ENCODE data around the gene FOXP1.

The FOXP1 gene

DNA sequence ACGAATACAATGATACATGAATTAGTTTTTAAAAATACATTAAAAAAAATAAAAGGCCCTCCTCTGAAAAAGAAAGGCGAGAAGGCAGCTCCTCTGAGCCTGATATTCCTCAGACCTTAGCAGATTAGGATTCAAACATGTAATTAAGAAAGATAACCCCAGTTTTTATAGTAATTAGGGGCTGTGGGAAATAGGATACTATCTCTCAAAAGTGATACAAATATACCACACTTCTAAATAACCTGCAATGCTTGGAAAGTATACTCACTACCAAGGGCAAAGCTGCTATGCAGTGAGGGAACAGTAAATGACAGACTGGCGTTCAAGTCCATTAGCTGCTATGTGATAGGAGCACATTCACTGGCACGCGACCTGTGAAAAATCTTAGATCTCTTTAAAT lies 445.1 kb downstream of the FOXP1 start (continued):
- TF ChIP-seq, protein P1, sequence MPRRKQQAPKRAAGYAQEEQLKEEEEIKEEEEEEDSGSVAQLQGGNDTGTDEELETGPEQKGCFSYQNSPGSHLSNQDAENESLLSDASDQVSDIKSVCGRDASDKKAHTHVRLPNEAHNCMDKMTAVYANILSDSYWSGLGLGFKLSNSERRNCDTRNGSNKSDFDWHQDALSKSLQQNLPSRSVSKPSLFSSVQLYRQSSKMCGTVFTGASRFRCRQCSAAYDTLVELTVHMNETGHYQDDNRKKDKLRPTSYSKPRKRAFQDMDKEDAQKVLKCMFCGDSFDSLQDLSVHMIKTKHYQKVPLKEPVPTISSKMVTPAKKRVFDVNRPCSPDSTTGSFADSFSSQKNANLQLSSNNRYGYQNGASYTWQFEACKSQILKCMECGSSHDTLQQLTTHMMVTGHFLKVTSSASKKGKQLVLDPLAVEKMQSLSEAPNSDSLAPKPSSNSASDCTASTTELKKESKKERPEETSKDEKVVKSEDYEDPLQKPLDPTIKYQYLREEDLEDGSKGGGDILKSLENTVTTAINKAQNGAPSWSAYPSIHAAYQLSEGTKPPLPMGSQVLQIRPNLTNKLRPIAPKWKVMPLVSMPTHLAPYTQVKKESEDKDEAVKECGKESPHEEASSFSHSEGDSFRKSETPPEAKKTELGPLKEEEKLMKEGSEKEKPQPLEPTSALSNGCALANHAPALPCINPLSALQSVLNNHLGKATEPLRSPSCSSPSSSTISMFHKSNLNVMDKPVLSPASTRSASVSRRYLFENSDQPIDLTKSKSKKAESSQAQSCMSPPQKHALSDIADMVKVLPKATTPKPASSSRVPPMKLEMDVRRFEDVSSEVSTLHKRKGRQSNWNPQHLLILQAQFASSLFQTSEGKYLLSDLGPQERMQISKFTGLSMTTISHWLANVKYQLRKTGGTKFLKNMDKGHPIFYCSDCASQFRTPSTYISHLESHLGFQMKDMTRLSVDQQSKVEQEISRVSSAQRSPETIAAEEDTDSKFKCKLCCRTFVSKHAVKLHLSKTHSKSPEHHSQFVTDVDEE (CRISPR knock-in tag; IDR thresholded peaks at IDR 0.05) = no peak
- TF ChIP-seq ZNF8 (CRISPR knock-in tag; IDR thresholded peaks at IDR 0.05) (no peak), ARNTL (CRISPR knock-in tag; IDR thresholded peaks at IDR 0.05; ENCODE audit: borderline replicate concordance, low read depth) (no peak), ZNF70 (CRISPR knock-in tag; IDR thresholded peaks at IDR 0.05) (no peak), ZC3H10 (CRISPR knock-in tag; IDR thresholded peaks at IDR 0.05) (no peak), BACH2 (CRISPR knock-in tag; IDR thresholded peaks at IDR 0.05; ENCODE audit: borderline replicate concordance) (no peak), ISL1 (CRISPR knock-in tag; IDR thresholded peaks at IDR 0.05) (no peak)
- TF ChIP-seq, protein P2, sequence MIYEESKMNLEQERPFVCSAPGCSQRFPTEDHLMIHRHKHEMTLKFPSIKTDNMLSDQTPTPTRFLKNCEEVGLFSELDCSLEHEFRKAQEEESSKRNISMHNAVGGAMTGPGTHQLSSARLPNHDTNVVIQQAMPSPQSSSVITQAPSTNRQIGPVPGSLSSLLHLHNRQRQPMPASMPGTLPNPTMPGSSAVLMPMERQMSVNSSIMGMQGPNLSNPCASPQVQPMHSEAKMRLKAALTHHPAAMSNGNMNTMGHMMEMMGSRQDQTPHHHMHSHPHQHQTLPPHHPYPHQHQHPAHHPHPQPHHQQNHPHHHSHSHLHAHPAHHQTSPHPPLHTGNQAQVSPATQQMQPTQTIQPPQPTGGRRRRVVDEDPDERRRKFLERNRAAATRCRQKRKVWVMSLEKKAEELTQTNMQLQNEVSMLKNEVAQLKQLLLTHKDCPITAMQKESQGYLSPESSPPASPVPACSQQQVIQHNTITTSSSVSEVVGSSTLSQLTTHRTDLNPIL (CRISPR knock-in tag; IDR thresholded peaks at IDR 0.05; ENCODE audit: low read depth) = no peak

DNA sequence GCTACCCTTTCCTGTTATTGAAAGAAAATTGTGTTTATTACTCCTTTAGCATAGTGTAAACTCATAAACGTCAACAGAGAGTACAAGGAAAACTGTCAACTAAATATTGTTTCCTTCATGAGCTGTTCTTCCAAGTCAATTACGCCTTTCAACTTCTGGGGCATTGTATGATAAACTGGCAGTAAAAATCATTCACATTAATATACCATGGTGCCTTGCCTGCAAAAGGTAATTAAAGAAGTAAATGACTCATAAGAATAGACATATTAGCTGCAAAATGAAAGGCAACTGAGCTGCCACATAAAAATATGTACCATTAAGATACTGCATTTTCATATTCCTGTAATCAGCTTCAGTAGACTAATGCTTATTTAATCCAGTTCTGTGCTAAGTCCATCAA lies 447.3 kb downstream of the FOXP1 start:
- TF ChIP-seq ZC3H10 (CRISPR knock-in tag; IDR thresholded peaks at IDR 0.05) (no peak), OSR1 (CRISPR knock-in tag; IDR thresholded peaks at IDR 0.05) (no peak), PPARA (CRISPR knock-in tag; IDR thresholded peaks at IDR 0.05; ENCODE audit: borderline replicate concordance) (no peak), ESRRG (CRISPR knock-in tag; IDR thresholded peaks at IDR 0.05) (no peak), ZNF8 (CRISPR knock-in tag; IDR thresholded peaks at IDR 0.05) (no peak), ARNTL (CRISPR knock-in tag; IDR thresholded peaks at IDR 0.05; ENCODE audit: borderline replicate concordance, low read depth) (no peak), ZNF70 (CRISPR knock-in tag; IDR thresholded peaks at IDR 0.05) (no peak), BACH2 (CRISPR knock-in tag; IDR thresholded peaks at IDR 0.05; ENCODE audit: borderline replicate concordance) (no peak), GLIS3 (CRISPR knock-in tag; IDR thresholded peaks at IDR 0.05) (no peak), ISL1 (CRISPR knock-in tag; IDR thresholded peaks at IDR 0.05) (no peak), TCF4 (CRISPR knock-in tag; IDR thresholded peaks at IDR 0.05; ENCODE audit: borderline replicate concordance) (no peak), RARB (CRISPR knock-in tag; IDR thresholded peaks at IDR 0.05) (no peak), ZNF565 (CRISPR knock-in tag; conservative IDR thresholded peaks at IDR 0.05; ENCODE audit: low read depth) (no peak), ZFP3 (CRISPR knock-in tag; IDR thresholded peaks at IDR 0.05) (no peak), CSDC2 (CRISPR knock-in tag; IDR thresholded peaks at IDR 0.05) (no peak)
- TF ChIP-seq, protein P3, sequence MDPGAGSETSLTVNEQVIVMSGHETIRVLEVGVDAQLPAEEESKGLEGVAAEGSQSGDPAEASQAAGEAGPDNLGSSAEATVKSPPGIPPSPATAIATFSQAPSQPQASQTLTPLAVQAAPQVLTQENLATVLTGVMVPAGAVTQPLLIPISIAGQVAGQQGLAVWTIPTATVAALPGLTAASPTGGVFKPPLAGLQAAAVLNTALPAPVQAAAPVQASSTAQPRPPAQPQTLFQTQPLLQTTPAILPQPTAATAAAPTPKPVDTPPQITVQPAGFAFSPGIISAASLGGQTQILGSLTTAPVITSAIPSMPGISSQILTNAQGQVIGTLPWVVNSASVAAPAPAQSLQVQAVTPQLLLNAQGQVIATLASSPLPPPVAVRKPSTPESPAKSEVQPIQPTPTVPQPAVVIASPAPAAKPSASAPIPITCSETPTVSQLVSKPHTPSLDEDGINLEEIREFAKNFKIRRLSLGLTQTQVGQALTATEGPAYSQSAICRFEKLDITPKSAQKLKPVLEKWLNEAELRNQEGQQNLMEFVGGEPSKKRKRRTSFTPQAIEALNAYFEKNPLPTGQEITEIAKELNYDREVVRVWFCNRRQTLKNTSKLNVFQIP (CRISPR knock-in tag; IDR thresholded peaks at IDR 0.05; ENCODE audit: borderline replicate concordance, low read depth) = no peak
- TF ChIP-seq, protein P4, sequence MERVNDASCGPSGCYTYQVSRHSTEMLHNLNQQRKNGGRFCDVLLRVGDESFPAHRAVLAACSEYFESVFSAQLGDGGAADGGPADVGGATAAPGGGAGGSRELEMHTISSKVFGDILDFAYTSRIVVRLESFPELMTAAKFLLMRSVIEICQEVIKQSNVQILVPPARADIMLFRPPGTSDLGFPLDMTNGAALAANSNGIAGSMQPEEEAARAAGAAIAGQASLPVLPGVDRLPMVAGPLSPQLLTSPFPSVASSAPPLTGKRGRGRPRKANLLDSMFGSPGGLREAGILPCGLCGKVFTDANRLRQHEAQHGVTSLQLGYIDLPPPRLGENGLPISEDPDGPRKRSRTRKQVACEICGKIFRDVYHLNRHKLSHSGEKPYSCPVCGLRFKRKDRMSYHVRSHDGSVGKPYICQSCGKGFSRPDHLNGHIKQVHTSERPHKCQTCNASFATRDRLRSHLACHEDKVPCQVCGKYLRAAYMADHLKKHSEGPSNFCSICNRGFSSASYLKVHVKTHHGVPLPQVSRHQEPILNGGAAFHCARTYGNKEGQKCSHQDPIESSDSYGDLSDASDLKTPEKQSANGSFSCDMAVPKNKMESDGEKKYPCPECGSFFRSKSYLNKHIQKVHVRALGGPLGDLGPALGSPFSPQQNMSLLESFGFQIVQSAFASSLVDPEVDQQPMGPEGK (CRISPR knock-in tag; IDR thresholded peaks at IDR 0.05; ENCODE audit: borderline replicate concordance) = no peak
- TF ChIP-seq, protein P1 (CRISPR knock-in tag; IDR thresholded peaks at IDR 0.05) = no peak
- ATAC-seq = no peak

Measured in SK-N-SH treated with all-trans-retinoic acid at 6 μM for 48 hours (cell line).